Astrocyte of the spinal cord (primary cell): ENCODE results near the gene NAA15.
A peak's percentile ranks its signal among the peaks of the same experiment; 100 is the strongest.
"Not testable (repeated sequence)": the region's sequence is repeated elsewhere in the genome, so short reads cannot be mapped to it uniquely, and the experiment has no call there.

Source experiments
- DNase-seq: peaks from one replicate; pipeline ENCODE4 v3.0.0; 2011; ENCODE audit warnings: low read depth, low spot score
- H3K4me3 ChIP-seq: 2 replicates; pipeline ENCODE4 v1.5.1; 2011; ENCODE audit warnings: low read depth, mild to moderate bottlenecking, low read length, moderate library complexity
- in situ Hi-C: cut with HindIII; loops from 2 replicates; pipeline ENCODE4 v1.10.0; 2017; ENCODE audit warnings: low sequenced_read_pairs
- TF ChIP-seq, protein P1 (sequence below): IDR thresholded peaks from 2 replicates; pipeline ENCODE4 v1.5.1; 2012; ENCODE audit warnings: low read depth, mild to moderate bottlenecking, low read length, inconsistent platforms

NAA15 gene

GRCh38 chr4:139410312-139410711 is 109.0 kb downstream of the NAA15 start:
- TF ChIP-seq, protein P1, sequence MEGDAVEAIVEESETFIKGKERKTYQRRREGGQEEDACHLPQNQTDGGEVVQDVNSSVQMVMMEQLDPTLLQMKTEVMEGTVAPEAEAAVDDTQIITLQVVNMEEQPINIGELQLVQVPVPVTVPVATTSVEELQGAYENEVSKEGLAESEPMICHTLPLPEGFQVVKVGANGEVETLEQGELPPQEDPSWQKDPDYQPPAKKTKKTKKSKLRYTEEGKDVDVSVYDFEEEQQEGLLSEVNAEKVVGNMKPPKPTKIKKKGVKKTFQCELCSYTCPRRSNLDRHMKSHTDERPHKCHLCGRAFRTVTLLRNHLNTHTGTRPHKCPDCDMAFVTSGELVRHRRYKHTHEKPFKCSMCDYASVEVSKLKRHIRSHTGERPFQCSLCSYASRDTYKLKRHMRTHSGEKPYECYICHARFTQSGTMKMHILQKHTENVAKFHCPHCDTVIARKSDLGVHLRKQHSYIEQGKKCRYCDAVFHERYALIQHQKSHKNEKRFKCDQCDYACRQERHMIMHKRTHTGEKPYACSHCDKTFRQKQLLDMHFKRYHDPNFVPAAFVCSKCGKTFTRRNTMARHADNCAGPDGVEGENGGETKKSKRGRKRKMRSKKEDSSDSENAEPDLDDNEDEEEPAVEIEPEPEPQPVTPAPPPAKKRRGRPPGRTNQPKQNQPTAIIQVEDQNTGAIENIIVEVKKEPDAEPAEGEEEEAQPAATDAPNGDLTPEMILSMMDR: no peak
- DNase-seq: no peak
- in situ Hi-C loops: no loop called here
- H3K4me3 ChIP-seq: no peak overlapping the region

DNA sequence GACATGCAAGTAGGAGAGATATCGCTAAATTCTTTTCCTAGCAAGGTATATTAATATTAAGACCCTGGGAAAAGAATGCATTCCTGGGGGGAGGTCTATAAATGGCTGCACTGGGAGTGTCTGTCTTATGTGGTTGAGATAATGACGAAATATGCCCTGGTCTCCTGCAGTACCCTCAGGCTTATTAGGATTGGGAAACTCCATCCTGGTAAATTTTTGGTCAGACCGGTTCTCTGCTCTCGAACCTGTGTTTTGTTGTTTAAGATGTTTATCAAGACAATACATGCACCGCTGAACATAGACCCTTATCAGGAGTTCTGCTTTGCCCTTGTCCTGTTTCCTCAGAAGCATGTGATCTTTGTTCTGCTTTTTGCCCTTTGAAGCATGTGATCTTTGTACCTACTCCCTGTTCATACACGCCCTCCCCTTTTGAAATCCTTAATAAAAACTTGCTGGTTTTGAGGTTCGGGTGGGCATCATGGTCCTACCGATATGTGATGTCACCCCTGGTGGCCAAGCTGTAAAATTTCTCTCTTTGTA is 113.4 kb downstream of the NAA15 start:
- H3K4me3 ChIP-seq, DNase-seq, in situ Hi-C loops: not testable (repeated sequence)

DNA sequence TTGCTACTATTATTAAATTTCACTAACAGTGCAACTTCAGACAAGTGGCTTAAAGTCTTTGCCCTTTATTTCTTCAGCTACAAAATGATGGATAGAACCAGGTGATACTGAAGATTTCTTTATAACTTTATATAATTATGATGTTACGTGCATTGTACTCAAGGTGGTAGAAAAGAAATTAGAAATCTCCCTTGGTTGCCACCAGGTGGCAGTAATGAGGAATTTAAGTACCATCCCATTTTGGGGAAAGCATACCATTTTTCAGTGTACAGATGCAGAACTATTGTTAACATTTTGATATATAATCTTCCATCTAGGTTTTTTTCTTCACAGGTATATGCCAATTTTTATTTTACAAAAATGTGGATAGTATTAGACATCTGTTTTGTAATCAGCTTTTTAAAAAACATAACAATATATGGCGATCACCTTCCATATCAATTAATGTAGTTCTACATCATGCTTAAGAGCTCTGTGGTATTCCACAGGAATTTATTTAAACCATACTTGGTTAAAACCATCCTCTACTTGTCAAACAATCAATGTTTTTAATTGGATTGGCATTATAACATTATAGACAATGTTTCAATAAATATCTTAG is 114.9 kb downstream of the NAA15 start:
- peak; percentile 55 for DNase-seq
- TF ChIP-seq, protein P1: peak; percentile 58
- in situ Hi-C loops: no loop called here
- H3K4me3 ChIP-seq: no peak overlapping the region

DNA sequence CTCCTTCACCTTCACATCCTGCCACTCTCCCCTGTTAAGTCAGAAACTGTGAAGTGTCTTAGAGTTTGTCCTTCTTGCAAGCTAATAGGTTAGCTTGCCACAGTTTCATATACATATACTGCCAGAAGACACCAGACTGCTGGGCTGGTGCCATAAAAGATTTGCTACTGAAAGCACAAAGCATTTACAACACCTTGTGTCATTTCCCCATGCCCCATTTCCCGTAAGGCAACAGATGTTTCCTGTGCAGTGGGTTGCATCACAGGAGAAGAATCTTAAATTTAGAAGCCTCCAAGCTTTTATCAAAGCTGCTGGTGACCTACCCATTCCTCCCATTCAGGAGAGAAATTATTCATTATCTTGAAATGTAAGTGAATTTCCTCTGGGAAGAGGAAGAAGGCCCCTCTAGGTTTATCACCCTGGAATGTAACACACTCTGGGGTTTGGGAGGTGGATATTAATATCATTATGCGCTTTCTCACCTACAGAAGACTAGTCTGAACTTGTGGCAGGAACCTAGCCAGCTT is 118.1 kb downstream of the NAA15 start:
- TF ChIP-seq, protein P1: no peak
- no peak overlapping the region for H3K4me3 ChIP-seq
- peak; percentile 49 for DNase-seq
- in situ Hi-C loops: no loop called here

DNA sequence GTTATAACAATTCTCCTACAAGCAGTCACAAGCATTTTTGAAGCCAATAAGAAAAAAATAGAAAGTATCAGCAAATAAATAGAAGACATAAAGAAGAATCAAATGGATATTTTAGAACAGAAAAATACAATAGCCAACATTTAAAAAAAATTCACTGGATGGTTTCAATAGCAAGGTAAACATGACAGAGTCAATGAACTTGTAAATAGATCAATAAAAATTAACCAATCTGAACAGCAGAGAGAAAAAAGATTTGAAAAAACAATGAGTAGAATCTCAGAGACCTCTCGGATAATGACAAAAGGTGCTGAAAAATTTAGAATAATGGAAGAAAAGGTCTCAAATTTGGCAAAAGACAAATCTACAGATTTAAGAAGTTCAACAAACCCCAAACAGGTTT is 119.3 kb downstream of the NAA15 start:
- TF ChIP-seq, protein P1: no peak
- no peak overlapping the region for H3K4me3 ChIP-seq
- in situ Hi-C loops: no loop called here
- DNase-seq: no peak

DNA sequence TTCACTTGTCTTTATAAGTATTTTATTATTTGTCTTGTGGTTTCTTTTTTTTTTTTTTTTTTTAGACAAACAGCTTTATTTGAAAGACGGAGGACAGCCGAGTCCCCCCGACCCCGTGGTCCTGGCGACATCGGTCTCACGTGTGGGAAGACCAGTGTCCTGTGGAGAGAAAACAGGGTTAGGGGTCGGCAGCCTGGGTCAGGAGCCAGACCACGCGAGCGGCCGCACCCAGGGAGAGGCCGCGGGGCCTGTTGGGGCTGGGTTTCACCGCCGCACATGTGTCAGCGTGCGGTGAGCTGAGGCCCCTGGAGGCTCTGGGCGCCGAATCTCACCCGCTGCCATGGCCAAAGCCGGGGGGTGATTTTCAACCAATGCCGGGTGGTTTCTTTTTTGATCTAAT is 134.8 kb downstream of the NAA15 start:
- H3K4me3 ChIP-seq: no peak overlapping the region
- in situ Hi-C loops: no loop called here
- no peak for DNase-seq
- TF ChIP-seq, protein P1: no peak

- DNase-seq: no peak
- H3K4me3 ChIP-seq: no peak overlapping the region
- in situ Hi-C loops: no loop called here
- TF ChIP-seq, protein P1: no peak
These were observed 136.8 kb downstream of the NAA15 start for GRCh38 chr4:139438141-139438540.
